Colonic mucosa (tissue), 4 donors: ENCODE data around the gene ANKRD13A. TPM values are rescaled to one million over a fixed set of nuclear protein-coding genes. Genes with fewer than 3 reads are reported as not detected.
"Not testable (repeated sequence)": the region's sequence is repeated elsewhere in the genome, so short reads cannot be mapped to it uniquely, and the experiment has no call there.

Source experiments
- DNase-seq: peaks from one replicate; pipeline ENCODE4 v3.0.0-alpha.2; 2020
- H3K27ac ChIP-seq: fragments of 200-600 bp; one replicate; pipeline ENCODE4 v1.8.0; 2021
- H3K27me3 ChIP-seq: fragments of 200-600 bp; one replicate; pipeline ENCODE4 v1.8.0; 2021
- H3K36me3 ChIP-seq: fragments of 200-600 bp; one replicate; pipeline ENCODE4 v1.8.0; 2021
- H3K4me1 ChIP-seq: fragments of 200-600 bp; one replicate; pipeline ENCODE4 v1.8.0; 2021; ENCODE audit warnings: mild to moderate bottlenecking
- H3K4me3 ChIP-seq: fragments of 200-600 bp; one replicate; pipeline ENCODE4 v1.8.0; 2021
- H3K9ac ChIP-seq, 2 donors: one replicate each; pipeline ENCODE4 v1.7.0; 2013; ENCODE audit warnings: control low read depth in 2 of 2, low read depth in 2 of 2, low read length in 2 of 2
- H3K9me3 ChIP-seq: fragments of 200-600 bp; one replicate; pipeline ENCODE4 v1.8.0; 2021
- CTCF ChIP-seq: fragments of 200-600 bp; IDR thresholded peaks from one replicate; pipeline ENCODE4 v1.8.0; 2022; ENCODE audit warnings: antibody characterized with exemption, mild to moderate bottlenecking
- intact Hi-C: fragments of 100-400 bp; cut with DNase I; formaldehyde crosslinking; loops from one replicate; pipeline ENCODE4 v1.14.1; 2022
- total RNA-seq, 2 donors: library from RNA; stranded (reverse); fragmentation: NEBNext Ultra II Directional in 1 of 2; extraction: Animal tissue kit (Norgen Biotek cat#: 25700) in 1 of 2; gene quantifications; one replicate each; pipeline ENCODE4 v1.2.1, GENCODE V29; 2021
- donor health status: healthy.
- donor health status: DM: no; HTN: no; CAD: no.
- donor health status: DM: no; HTN: no; CAD: no.

ANKRD13A gene
- total RNA-seq, 2 donors from 2014 or later: 39.9 to 69.1 TPM

- H3K9ac ChIP-seq: no peak overlapping the region
- H3K27ac ChIP-seq: no peak overlapping the region
- no peaks in the 10 kb centered on the region for H3K27me3 ChIP-seq
- no peaks in the 10 kb centered on the region for H3K9me3 ChIP-seq
- TF ChIP-seq CTCF: no peak
- DNase-seq: no peak
- H3K36me3 ChIP-seq: peaks cover 20% of the 10 kb centered on the region
- intact Hi-C loops: no loop called here
- no peak overlapping the region for H3K4me3 ChIP-seq
- no peaks in the 10 kb centered on the region for H3K4me1 ChIP-seq
Observed at GRCh38 chr12:109982210-109982609, 17.0 kb upstream of the ANKRD13A start.

GRCh38 chr12:109983432-109984142, 15.6 kb upstream of the ANKRD13A start:
- Histone ChIP-seq H3K4me1 (no peaks in the 10 kb centered on the region), H3K27me3 (no peaks in the 10 kb centered on the region), H3K36me3 (peaks cover 20% of the 10 kb centered on the region), H3K4me3 (no peak overlapping the region), H3K27ac (no peak overlapping the region), H3K9me3 (no peaks in the 10 kb centered on the region), H3K9ac (no peak overlapping the region)
- no peak for DNase-seq
- TF ChIP-seq CTCF: no peak
- intact Hi-C loops: no loop called here

- intact Hi-C loops, H3K4me3 ChIP-seq, H3K9me3 ChIP-seq, H3K27ac ChIP-seq, H3K27me3 ChIP-seq, DNase-seq, H3K9ac ChIP-seq, H3K4me1 ChIP-seq: not testable (repeated sequence)
- peaks cover 19% of the 10 kb centered on the region for H3K36me3 ChIP-seq
Observed at GRCh38 chr12:109986236-109986635, 13.0 kb upstream of the ANKRD13A start.

- no peaks in the 10 kb centered on the region for H3K27me3 ChIP-seq
- no peak for TF ChIP-seq CTCF
- H3K36me3 ChIP-seq: peaks cover 6% of the 10 kb centered on the region
- no peak for DNase-seq
- H3K27ac ChIP-seq: no peak overlapping the region
- intact Hi-C loops: no loop called here
- H3K9ac ChIP-seq: no peak overlapping the region
- no peak overlapping the region for H3K4me3 ChIP-seq
- H3K4me1 ChIP-seq: no peaks in the 10 kb centered on the region
- H3K9me3 ChIP-seq: no peaks in the 10 kb centered on the region
Observed at GRCh38 chr12:109987615-109988014, 11.6 kb upstream of the ANKRD13A start.

GRCh38 chr12:109988274-109988673, 11.0 kb upstream of the ANKRD13A start:
- Histone ChIP-seq H3K27me3 (no peaks in the 10 kb centered on the region), H3K4me3 (no peak overlapping the region), H3K36me3 (peaks cover 5% of the 10 kb centered on the region), H3K27ac (no peak overlapping the region), H3K4me1 (no peaks in the 10 kb centered on the region), H3K9me3 (no peaks in the 10 kb centered on the region), H3K9ac (no peak overlapping the region)
- TF ChIP-seq CTCF: no peak
- no peak for DNase-seq
- intact Hi-C loops: no loop called here

- Histone ChIP-seq H3K4me1 (no peaks in the 10 kb centered on the region), H3K9ac (no peak overlapping the region), H3K27ac (no peak overlapping the region), H3K36me3 (peaks cover 5% of the 10 kb centered on the region), H3K27me3 (no peaks in the 10 kb centered on the region), H3K9me3 (no peaks in the 10 kb centered on the region), H3K4me3 (no peak overlapping the region)
- DNase-seq: no peak
- no peak for TF ChIP-seq CTCF
- intact Hi-C loops: no loop called here
Observed at GRCh38 chr12:109988903-109989302, 10.3 kb upstream of the ANKRD13A start.
